GM23248 (cell line): Measurements from ENCODE around the gene TMEM178B.

Experiments
- EZH2 ChIP-seq: fragments of 200-600 bp; sonication (generic); IDR thresholded peaks from 2 replicates; pipeline ENCODE4 v1.6.1; 2018; ENCODE audit warnings: antibody characterized with exemption, mild to moderate bottlenecking; ENCODE audit not compliant: insufficient read depth, poor library complexity, severe bottlenecking
- EZH2phosphoT487 ChIP-seq: fragments of 200-600 bp; sonication (generic); IDR thresholded peaks from 2 replicates; pipeline ENCODE4 v1.6.1; 2018; ENCODE audit warnings: antibody characterized with exemption, moderate library complexity, mild to moderate bottlenecking, low read depth; ENCODE audit not compliant: insufficient read depth

DNA sequence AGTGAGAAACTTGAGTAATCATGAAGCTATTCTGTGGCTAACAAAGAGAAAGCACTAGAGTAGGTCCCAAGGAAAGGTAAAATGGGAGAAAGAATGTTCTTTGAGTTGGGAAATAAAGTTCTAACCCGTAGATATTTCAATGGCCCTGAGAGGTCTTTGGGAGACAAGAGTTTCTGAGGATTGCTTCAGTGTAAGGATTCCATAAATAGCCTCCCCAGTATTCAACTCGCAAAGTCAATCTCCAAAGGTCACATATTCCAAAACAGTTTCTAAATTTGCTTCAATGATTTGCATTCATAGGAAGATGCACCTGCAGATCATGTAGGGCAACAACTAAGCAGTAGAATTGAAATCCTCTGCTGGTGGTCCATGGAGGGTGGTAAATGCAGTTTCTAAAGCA is 238.5 kb downstream of the TMEM178B start:
- no peak for TF ChIP-seq EZH2
- TF ChIP-seq EZH2phosphoT487 = no peak
